ENCODE measurements around the gene GRIN3B. TPM values are rescaled to one million over a fixed set of nuclear protein-coding genes. Genes with fewer than 3 reads are reported as not detected.

GRIN3B gene
- total and polyA plus RNA-seq, 2 of the 4 experiments (the other 2 are of a cell fraction): under 0.01 to 0.91 TPM

GRCh38 chr19:998064-998463 lies 2.2 kb upstream of the GRIN3B start:
- no peak overlapping the region for H3K14ac ChIP-seq (replicated peaks; ENCODE audit: low read depth, low read length)
- no peak overlapping the region for H2AFZ ChIP-seq (replicated peaks; ENCODE audit: low read length, poor library complexity)
- H4K8ac ChIP-seq (ENCODE audit: low read depth in 2 of 2, low read length in 2 of 2): no peak overlapping the region
- dilution Hi-C loops (cut with HindIII; ENCODE audit: low sequenced_read_pairs, unreplicated experiment) (no loop called here), intact Hi-C loops (cut with micrococcal nuclease) (no loop called here), in situ Hi-C loops (cut with MboI; ENCODE audit: low sequenced_read_pairs) (loop anchor here (5.0 kb wide), 1 partner anchor 141 kb away; the partner anchor contains the start of gene CFD)
- no peak overlapping the region for H2AK9ac ChIP-seq (replicated peaks; ENCODE audit: low read depth, low read length, poor library complexity)
- no peak overlapping the region for H3K4me3 ChIP-seq (ENCODE audit: insufficient read depth, low read depth, low read length)
- no peak overlapping the region for H3K23ac ChIP-seq (ENCODE audit: low read depth, low read length)
- no peak overlapping the region for H3K4me2 ChIP-seq (ENCODE audit: low read depth, low read length)
- H3K9me3 ChIP-seq (ENCODE audit: control insufficient read depth, insufficient read depth, low read length): no peaks in the 10 kb centered on the region
- H3K18ac ChIP-seq (ENCODE audit: low read depth, low read length): no peak overlapping the region
- no peak overlapping the region for H2BK120ac ChIP-seq (ENCODE audit: low read depth, low read length)
- ChIA-PET POLR2A (ENCODE audit: unreplicated experiment) (interaction anchor here (0.6 kb wide), 2 partner anchors 13 to 1077 kb away, joined by 3 to 4 read pairs; no protein-coding TSS in a partner anchor), CTCF (no interaction called here)
- no peak overlapping the region for H2BK15ac ChIP-seq (ENCODE audit: low read depth, low read length)
- no peak overlapping the region for H2BK5ac ChIP-seq (ENCODE audit: low read depth, low read length, poor library complexity, severe bottlenecking)
- H4K20me1 ChIP-seq (ENCODE audit: insufficient read depth, low read length): 0 out of 2 replicates have a peak, but pooled peaks cover 11% of the 10 kb centered on the region
- no peaks in the 10 kb centered on the region for H3K79me1 ChIP-seq (ENCODE audit: low read depth in 1 of 2, low read length in 2 of 2)
- peaks cover 5% of the 10 kb centered on the region for H3K4me1 ChIP-seq (ENCODE audit: control insufficient read depth, insufficient read depth, low read length)
- no peak overlapping the region for H3K27ac ChIP-seq (ENCODE audit: insufficient read depth, low read length)
- H3K56ac ChIP-seq (ENCODE audit: extremely low read depth, insufficient read depth, low read length): no peak overlapping the region
- no peak for DNase-seq
- H3K4ac ChIP-seq (ENCODE audit: low read depth, low read length): no peak overlapping the region
- H3K9me1 ChIP-seq (ENCODE audit: insufficient read depth, low read length): no peaks in the 10 kb centered on the region
- no peak for TF ChIP-seq FOS (IDR thresholded peaks at IDR 0.05; ENCODE audit: low read depth, low read length)
- TF ChIP-seq USF2 (IDR thresholded peaks at IDR 0.05; ENCODE audit: low read depth, low read length): peak; percentile 33; the same call in 1 of the 2 replicates
- no peak for TF ChIP-seq BHLHE40 (IDR thresholded peaks at IDR 0.05; ENCODE audit: low read depth, low read length)
- TF ChIP-seq RAD21 (IDR thresholded peaks at IDR 0.05; ENCODE audit: low read length): no peak
- no peak for TF ChIP-seq SMC3 (IDR thresholded peaks at IDR 0.05; ENCODE audit: low read depth, low read length)
- no peak for TF ChIP-seq RFX5 (IDR thresholded peaks at IDR 0.05; ENCODE audit: low read depth, low read length)
- no peak for TF ChIP-seq RCOR1 (IDR thresholded peaks at IDR 0.05; ENCODE audit: insufficient replicate concordance, low read length)
- no peak overlapping the region for H2BK20ac ChIP-seq (ENCODE audit: low read depth, low read length)
- H3K27me3 ChIP-seq (ENCODE audit: control insufficient read depth, insufficient read depth, low read length): peaks cover 44% of the 10 kb centered on the region
- BruUV-seq (replicated peaks): no TSS peak
- H4K91ac ChIP-seq (ENCODE audit: insufficient read depth, low read depth, low read length): no peak overlapping the region
- H4K5ac ChIP-seq (ENCODE audit: low read depth, low read length): no peak overlapping the region
- no peak overlapping the region for H3K9ac ChIP-seq (ENCODE audit: low read depth, low read length)
- ATAC-seq (ENCODE audit: low read depth): no peak
- H2AK5ac ChIP-seq (ENCODE audit: low read depth, low read length): no peak overlapping the region
- peaks cover 12% of the 10 kb centered on the region; the same call in 1 of the 2 replicates for H3K36me3 ChIP-seq (ENCODE audit: control insufficient read depth, insufficient read depth, low read length)
- 41% methylated on average over 4 of the region's 6 CpGs; no CpG with 5 or more reads in 1 of the 2 experiments for WGBS, 2 experiments (ENCODE audit: extremely low coverage in 2 of 2, insufficient read length in 1 of 2)

Measured in IMR-90 (cell line).